SH-SY5Y (cell line): ENCODE data around the gene EFHC1.

Experiments used
- GATA2 ChIP-seq: IDR thresholded peaks from 2 replicates; pipeline ENCODE4 v1.6.1; 2011; ENCODE audit warnings: mild to moderate bottlenecking, low read depth, low read length
- GATA3 ChIP-seq: IDR thresholded peaks from 2 replicates; pipeline ENCODE4 v1.6.1; 2011; ENCODE audit warnings: low read depth, mild to moderate bottlenecking, low read length, moderate library complexity

DNA sequence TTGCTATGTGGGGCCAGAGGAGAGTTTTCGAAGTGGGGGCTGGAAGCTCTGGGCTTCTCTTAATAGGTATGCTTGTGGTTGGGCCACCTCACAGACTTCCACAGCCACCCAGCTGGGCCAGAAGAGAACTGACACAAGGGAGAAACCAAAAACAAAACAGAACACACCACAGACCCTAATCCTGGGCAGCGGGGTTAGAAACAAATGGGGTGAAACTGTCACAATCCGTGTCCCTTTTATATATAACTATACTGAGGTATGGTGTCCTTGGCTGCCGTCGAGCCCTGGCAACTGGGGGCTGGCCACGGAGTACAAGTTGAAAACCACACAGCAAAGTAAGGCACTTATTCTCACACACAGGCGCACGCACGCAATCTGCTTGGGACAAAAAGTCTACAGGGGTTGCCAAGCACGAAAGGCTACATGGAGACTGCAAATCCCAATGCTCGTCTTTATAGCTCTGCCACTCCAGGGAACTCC is 78.4 kb downstream of the EFHC1 start:
- TF ChIP-seq GATA2 (no peak), GATA3 (no peak)
